ENCODE data around the gene PACSIN2.
"Not testable (repeated sequence)": the region's sequence is repeated elsewhere in the genome, so short reads cannot be mapped to it uniquely, and the experiment has no call there.

PACSIN2 gene

GRCh38 chr22:43012390-43012789 lies 2.6 kb downstream of the PACSIN2 start:
- no peak for DNase-seq (ENCODE audit: low read depth in 2 of 2, low spot score in 1 of 2)

DNA sequence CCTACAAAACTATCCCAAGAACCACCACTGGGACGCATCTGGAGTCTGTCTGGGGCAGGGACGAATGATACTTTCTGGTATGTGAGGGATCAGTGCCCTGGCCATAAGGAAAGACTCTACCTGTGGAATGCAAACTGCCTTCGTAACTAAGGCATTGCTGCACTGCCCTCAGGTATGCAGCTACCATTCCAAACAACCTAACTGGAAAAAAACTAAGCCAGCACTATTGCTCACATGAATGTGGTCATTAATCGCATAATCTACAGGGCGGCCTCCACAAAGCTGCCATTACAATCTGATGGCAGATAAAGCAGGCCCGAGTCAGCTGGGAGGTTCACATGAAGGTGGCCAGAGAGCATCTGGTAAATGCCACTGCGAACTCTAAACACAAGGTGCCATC lies 3.9 kb downstream of the PACSIN2 start:
- DNase-seq (ENCODE audit: low read depth in 2 of 2, low spot score in 1 of 2), result no peak

GRCh38 chr22:43009444-43009843 lies 5.5 kb downstream of the PACSIN2 start:
- no peak for DNase-seq (ENCODE audit: low read depth in 2 of 2, low spot score in 1 of 2)

GRCh38 chr22:43008921-43009320 lies 6.0 kb downstream of the PACSIN2 start:
- DNase-seq (ENCODE audit: low read depth in 2 of 2, low spot score in 1 of 2), result no peak

GRCh38 chr22:43008509-43008908 lies 6.4 kb downstream of the PACSIN2 start:
- no peak for DNase-seq (ENCODE audit: low read depth in 2 of 2, low spot score in 1 of 2)

- DNase-seq (ENCODE audit: low read depth in 2 of 2, low spot score in 1 of 2), result no peak
Measured at GRCh38 chr22:43007519-43008102, 7.3 kb downstream of the PACSIN2 start.

- no peak for DNase-seq (ENCODE audit: low read depth in 2 of 2, low spot score in 1 of 2)
Measured at GRCh38 chr22:43006753-43007152, 8.2 kb downstream of the PACSIN2 start.

GRCh38 chr22:43006016-43006505 lies 8.9 kb downstream of the PACSIN2 start:
- DNase-seq (ENCODE audit: low read depth in 2 of 2, low spot score in 1 of 2), result no peak

GRCh38 chr22:43005106-43005505 lies 9.8 kb downstream of the PACSIN2 start:
- DNase-seq (ENCODE audit: low read depth in 2 of 2, low spot score in 1 of 2), result no peak

- no peak for DNase-seq (ENCODE audit: low read depth in 2 of 2, low spot score in 1 of 2)
Measured at GRCh38 chr22:43004362-43005035, 10.4 kb downstream of the PACSIN2 start.

GRCh38 chr22:43002202-43002586 lies 12.8 kb downstream of the PACSIN2 start:
- DNase-seq (ENCODE audit: low read depth in 2 of 2, low spot score in 1 of 2), result no peak

GRCh38 chr22:43001271-43002201 lies 13.4 kb downstream of the PACSIN2 start:
- DNase-seq (ENCODE audit: low read depth in 2 of 2, low spot score in 1 of 2), result no peak

- DNase-seq (ENCODE audit: low read depth in 2 of 2, low spot score in 1 of 2), result no peak
Measured at GRCh38 chr22:43000441-43001175, 14.3 kb downstream of the PACSIN2 start.

DNA sequence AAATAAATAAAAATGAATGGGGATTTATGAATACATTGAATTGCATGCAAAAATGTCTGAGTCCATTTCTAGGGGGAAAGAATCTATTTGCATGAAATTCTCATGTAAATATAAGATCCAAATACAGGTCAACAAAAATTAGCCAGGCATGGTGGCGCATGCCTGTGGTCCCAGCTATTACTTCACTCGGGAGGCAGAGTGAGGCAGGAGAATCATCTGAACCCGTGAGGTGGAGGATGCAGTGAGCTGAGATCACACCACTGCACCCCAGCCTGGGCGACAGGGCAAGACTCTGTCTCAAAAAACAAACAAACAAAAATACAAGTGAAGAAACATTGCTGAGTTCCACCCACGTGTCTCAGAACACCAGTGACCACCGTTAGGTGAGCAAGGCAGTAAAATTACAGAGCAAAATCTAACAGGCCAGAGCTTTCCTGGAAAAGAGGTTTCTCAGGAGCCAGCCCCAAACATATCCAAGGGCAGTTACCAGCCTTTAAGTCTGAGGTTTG lies 17.3 kb downstream of the PACSIN2 start:
- DNase-seq (ENCODE audit: low read depth in 2 of 2, low spot score in 1 of 2), result no peak

GRCh38 chr22:42996646-42997365 lies 18.1 kb downstream of the PACSIN2 start:
- no peak for DNase-seq (ENCODE audit: low read depth in 2 of 2, low spot score in 1 of 2)

GRCh38 chr22:42995654-42996053 lies 19.3 kb downstream of the PACSIN2 start:
- not testable (repeated sequence) for DNase-seq (ENCODE audit: low read depth in 2 of 2, low spot score in 1 of 2)

GRCh38 chr22:42994917-42995562 lies 19.9 kb downstream of the PACSIN2 start:
- no peak for DNase-seq (ENCODE audit: low read depth in 2 of 2, low spot score in 1 of 2)

DNA sequence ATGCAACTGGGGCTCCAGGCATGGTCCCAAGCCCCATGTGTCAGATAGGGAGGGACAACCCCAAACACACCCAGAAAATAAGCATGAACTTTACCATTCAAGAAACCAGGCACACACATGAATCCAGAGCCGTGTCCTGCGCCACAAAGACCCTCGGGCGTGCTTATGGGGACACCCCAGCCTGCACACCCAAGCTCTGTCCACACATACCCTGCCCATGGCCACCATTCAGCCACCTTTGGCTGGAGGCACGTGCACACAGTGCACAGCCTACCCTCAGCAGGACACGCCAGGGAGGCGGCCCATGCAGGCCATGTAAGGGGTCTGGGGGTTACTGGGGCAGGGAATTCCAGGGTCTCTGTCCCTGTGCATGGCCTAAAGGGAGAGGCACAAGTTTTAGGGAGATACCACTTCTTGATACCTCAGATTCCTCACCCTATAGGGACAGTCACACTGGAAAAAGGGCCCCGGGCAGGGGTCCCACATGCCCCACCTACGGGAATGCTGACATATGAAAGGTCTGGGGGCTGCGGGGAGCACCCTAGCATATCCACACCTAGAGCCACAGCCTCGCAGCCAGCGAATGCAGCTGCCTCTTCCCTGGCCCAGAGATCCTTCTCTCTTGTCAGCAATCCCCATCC lies 20.6 kb downstream of the PACSIN2 start:
- DNase-seq (ENCODE audit: low read depth in 2 of 2, low spot score in 1 of 2), result no peak

- DNase-seq (ENCODE audit: low read depth in 2 of 2, low spot score in 1 of 2), result no peak
Measured at GRCh38 chr22:42993651-42994275, 21.2 kb downstream of the PACSIN2 start.
